HG03442 (cell line): ENCODE measurements around the gene SPSB2.

Source experiments
- ATAC-seq: cut with Tn5 transposase; IDR thresholded peaks from one replicate; pipeline ENCODE4 v1.9.1; 2021; ENCODE audit warnings: mild to moderate bottlenecking, moderate library complexity; ENCODE audit not compliant: unreplicated experiment

SPSB2 gene

DNA sequence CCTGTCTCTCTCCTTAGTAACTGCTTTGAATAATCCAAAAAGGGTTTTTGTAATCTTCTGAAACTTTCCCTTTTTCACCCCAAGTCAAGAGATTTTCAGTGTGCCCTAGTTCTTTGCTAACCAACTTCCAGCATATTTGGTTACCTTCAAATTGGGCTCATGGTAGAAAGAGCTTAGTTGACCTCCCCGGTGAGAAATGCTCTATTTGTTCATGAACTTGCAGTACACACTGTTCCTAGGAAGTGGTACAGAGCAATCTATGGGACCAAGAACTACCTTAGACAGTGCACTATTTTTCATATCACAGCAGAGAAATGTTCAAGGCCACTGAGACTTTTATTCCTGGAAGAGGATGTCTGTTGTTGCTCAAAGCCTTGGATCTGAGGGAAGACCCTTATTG is 19.5 kb downstream of the SPSB2 start:
- no peak for ATAC-seq

DNA sequence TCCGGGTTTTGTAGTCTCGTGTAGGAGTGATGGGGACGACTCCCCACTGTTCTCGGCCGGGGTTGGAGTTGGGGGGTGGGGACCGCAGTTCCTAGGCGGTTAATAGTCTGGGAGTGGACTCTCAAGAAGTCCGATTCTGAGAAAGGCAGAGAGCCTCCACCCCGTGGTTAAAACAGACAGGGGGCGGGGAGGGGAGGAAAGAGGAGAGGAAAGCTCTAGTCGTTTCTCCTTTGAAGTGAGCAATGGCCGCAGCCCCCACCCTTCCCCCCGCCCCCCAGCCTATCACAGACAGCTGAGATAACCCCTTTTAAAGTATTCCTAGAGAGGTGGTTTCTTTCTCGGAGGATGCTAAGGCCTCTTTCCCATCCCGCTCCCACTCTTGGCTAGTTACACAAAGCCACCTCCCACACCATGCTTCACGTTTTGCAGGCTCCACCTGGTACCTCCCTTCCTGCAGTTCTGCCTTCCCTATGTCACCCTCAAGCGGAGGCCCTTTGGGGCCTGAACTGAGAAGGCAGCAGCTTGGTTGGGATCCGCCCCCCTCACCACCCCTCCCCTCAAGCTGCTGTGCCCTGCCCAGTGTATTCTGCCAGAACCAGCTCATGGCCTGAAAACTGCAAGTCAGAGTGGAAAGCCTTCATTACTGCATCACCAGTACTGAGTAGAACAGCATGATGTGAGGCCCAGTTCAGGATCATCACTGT is 20.3 kb downstream of the SPSB2 start:
- no peak for ATAC-seq

DNA sequence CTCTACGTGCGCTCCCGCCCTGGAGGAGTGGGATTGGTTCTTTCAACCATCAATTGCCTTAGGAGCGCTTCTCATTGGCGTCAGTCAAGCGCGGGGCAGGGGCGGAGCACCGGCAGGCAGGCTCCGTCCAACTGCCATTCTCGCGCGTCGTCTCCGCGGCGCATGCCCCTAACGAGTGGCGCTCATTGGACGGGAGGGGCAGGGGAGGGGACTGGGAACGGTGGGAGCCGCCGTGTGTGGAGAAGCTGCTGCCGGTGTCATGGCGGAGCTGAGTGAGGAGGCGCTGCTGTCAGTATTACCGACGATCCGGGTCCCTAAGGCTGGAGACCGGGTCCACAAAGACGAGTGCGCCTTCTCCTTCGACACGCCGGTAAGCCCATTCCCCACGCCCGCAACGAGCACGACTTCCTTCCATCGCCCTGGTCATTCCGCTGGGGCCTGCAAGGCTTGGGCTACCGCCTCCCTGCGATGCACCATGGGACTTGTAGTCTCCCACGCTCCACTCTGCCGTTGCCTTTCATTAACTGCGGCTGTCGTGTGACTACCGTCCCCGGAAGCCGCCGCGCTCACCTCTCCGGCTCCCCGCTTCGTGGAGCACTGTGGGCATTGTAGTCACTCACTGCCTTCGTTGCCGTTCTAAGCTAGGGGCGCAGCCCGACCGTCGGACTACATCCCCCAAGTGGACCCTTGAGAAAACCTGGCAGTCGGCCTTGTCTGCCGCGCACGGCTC is 21.0 kb downstream of the SPSB2 start, which contains the start of gene USP5:
TSS of gene USP5 (plus strand) at position 230 of the 730 bp plus-strand sequence. CDS start at position 260, 30 bp downstream.
- peak; percentile 80 for ATAC-seq

DNA sequence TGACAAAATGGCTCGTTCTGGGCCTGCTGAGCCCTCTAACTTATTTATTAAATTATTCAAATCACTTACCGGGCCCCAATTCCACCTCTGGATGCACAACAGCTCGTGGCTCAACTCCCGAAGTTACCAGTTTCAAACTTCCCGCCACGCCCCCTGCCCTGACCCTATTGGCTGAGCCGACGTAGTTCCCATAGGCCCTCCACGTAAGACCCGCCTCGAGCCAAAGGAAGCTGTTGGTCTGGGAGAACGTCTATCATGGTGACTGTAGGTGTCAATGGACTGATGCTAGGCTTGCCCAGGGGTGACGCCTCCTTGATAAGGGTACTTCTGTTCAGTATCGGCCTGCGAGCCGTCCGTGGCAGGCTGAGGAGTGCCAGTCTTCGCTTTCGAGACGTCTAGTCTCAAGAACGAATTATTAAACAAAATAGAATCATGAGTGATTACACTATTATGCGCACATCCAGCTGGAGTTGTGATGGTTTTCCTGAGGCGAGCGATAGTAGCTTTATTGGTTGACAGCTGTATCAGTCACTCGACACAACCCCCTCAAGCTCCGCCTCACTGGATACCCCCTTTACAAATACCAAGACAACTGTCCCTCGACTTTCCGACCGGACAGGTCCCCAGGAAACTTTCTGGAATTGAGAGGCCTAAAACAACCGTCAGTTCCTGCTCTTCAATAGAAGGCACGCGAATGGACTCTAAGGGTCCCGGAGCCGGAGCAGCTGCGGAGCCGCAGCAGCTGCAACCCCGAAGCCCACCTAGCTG is 21.8 kb downstream of the SPSB2 start, which contains the start of gene CDCA3:
TSS of gene CDCA3 (minus strand) at position 134 of the 768 bp plus-strand sequence. CDS start 334 bp downstream, outside the sequence.
- ATAC-seq: peak; percentile 48

DNA sequence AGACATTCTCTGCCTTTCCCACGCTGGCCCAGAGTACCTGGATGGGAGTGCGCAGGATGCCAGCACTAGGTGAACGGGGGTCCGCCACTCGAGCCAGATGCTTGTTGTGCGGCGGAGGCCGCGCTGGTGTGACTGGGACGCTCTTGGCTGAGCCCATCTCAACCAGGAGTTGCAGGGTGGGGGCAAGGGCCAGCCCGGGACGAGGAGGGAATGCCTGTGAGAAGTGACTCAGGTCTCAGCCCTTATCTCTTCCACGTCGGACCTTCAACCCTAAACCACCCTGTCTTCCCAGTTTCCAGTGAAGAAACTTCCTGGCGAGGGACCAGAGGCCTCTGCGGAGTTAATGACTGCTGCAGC is 22.3 kb downstream of the SPSB2 start:
- no peak for ATAC-seq

DNA sequence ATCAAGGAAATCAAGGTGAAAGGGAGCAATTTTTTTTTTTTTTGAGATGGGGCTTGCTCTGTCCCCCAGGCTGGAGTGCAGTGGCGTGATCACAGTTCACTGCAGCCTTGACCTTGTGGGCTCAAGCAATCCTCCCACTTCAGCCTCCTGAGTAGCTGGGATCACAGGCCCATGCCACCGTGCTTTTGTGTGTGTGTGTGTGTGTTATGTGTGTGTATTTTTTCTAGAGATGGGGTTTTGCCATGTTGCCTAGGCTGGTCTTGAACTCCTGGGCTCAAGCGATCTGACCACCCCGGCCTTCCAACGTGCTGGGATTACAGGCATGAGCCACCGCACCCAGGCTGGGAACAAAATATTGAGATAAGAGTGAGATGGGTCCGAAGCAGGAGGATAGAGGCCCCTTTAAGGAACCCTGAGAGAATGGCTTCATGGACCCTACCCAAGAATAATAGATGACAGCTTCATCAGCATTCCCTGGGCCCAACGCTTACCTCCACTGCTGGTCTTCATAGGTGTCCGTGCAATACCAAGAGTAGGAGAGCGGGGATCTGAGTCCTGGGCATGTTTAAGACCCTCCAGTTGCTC is 23.0 kb downstream of the SPSB2 start:
- no peak for ATAC-seq

DNA sequence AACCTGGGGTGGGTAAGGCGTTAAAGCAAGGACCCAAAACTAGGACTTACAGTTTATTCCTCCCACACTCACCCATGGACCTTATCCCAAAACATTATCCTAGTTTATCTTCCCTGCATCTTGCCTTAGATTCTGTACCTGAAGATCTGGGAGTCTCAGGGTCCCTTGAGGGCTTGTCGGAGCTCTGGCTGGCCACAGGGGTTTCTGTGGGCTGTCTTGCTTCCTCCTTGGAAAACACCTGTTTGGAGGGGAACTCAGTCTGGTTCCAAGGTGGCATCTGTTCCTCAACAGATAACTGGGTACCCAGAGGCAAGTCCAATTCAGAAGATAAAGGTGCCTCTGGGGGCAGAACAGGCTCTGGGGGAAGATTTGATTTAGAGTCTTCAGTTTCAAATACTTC is 23.7 kb downstream of the SPSB2 start:
- ATAC-seq: no peak

DNA sequence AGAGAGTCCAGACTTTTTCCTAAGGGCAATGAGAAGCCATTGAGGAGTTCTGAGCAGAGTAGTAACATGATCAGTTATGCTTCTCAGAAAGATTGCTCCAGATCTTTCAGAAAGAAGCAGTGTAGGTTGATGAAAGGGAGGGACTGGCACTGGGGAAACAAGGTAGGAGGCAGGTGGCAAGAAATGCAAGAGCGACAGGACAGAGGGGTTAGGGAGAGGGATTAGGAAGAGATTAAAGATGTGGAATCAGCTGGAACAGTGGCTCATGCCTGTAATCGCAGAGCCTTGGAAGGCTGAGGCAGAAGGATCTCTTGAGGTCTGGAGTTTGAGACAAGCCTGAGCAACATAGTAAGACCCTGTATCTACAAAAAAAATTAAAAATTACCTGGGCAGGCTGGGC is 25.4 kb downstream of the SPSB2 start:
- ATAC-seq: no peak

DNA sequence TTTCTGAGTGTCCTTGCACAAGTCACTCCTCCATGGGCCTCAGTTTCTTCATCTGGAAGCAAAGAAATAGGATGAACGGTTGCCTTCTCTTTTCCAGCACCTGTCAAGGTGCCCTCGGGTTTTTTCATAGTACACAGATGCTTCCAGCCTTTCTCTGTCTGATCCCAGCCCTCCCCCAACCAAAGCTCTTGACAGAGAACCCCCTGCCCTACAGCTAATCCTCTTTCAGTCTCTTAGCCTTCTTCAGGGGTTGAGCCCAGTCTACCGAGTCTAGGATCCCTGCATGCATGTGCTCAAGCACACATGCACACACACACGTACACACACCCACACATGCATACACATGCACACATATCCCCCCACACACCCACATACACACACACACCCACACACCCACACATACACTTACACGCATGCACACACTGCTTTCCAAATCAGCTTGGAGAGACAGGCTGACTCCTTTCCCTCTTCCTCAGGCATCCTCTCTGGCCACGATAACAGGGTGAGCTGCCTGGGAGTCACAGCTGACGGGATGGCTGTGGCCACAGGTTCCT is 26.7 kb downstream of the SPSB2 start:
- no peak for ATAC-seq

DNA sequence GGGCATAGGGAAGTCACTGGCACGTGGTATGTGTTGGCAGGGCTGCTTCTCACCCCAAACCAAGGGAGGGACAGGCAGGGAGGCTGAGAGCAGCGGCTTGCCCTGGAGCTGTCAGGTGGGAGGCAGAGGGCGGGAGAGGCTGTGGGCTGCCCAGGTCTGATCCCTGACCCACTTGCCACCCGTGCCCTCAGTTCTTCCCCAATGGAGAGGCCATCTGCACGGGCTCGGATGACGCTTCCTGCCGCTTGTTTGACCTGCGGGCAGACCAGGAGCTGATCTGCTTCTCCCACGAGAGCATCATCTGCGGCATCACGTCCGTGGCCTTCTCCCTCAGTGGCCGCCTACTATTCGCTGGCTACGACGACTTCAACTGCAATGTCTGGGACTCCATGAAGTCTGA is 27.7 kb downstream of the SPSB2 start:
- ATAC-seq: no peak

DNA sequence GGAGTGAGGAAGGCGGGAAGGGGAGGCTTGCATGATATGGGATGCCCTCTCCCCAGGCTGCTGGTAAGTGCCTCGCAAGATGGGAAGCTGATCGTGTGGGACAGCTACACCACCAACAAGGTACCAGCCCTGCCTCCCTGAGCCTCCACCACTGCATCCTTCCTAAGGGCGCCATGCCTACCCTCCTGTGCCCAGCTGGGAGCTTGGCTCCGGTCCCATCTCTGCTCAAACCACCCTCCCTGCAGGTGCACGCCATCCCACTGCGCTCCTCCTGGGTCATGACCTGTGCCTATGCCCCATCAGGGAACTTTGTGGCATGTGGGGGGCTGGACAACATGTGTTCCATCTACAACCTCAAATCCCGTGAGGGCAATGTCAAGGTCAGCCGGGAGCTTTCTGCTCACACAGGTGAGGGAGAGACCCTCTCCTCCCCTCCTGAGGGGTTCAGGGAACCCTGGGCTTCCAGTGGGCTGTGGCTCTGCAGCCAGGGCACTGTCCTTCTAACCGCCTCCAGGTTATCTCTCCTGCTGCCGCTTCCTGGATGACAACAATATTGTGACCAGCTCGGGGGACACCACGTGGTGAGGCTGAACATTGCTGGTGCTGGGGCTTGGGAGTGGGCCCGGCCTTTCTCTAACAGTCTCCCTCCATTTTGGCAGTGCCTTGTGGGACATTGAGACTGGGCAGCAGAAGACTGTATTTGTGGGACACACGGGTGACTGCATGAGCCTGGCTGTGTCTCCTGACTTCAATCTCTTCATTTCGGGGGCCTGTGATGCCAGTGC is 29.8 kb downstream of the SPSB2 start:
- ATAC-seq: no peak

DNA sequence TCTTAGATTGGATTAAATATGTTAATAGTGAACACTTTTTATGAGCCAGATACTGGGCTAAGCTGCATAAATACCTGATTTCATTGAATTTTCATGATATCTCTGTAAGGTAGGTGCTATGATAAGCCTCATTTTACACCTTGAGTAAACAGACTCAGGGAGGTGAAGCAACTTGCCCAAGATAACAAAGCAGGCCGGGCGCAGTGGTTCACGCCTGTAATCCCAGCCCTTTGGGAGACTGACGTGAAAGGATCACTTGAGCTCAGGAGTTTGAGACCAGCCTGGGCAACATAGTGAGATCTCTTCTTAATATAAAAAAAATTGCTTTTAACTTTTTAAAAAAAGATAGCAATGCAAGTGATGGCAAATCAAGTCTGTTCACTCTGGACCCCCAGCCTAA is 31.0 kb downstream of the SPSB2 start:
- no peak for ATAC-seq

DNA sequence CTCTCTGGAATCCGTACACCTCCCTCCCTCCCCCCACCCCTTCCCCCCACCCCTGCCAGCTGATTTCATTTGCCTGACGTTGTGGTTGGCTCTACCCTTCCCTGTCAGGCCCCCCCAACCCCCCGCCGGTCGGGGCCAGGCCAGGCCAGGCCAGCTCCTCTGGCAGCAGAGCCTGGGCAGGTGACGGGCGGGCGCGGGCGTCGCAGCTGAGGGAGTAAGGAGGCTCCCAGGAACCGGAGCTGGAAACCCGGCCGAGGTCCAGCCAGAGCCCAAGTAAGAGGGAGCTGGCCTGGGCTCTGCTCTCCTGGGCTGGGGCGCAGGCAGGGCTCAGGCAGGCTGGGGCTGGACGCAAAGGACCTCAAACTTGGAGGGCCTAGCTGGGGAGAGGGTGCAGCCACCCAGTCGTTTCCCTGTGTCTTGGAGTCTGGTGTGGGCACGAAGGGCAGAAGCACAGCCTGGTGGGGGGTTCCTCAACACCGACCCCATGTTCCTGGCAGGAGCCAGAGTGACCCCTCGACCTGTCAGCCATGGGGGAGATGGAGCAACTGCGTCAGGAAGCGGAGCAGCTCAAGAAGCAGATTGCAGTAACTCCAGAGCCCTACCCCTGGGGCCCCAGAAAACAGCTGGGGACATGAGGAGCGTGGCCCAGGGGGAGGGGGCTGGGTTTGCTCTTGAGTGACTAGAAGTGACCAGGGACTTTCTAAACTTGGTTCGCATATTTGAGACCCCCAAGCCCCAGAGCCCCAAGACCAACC is 32.2 kb downstream of the SPSB2 start, which contains the start of gene GNB3:
TSS of gene GNB3 (plus strand) at position 165 of the 755 bp plus-strand sequence. CDS start at position 528, 363 bp downstream.
- no peak for ATAC-seq

DNA sequence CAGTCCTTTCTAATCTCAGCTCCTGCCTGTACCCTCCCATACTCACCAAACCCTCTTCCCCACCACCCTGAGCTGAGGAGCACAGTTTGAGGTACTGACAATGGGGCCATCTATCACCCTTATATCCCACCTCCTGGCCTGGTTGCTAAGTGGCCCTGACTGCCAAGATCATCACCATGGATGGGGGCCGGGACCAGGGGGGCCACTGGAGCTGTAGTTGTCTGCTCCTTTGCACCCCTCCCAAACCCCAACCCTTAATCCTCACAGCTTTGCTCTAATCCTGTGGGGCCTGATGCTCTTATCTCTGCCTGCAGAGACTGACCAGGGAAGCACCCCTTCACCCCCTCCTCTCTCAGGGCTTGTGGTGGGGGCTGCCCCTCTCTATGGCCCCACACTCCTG is 32.8 kb downstream of the SPSB2 start:
- no peak for ATAC-seq

DNA sequence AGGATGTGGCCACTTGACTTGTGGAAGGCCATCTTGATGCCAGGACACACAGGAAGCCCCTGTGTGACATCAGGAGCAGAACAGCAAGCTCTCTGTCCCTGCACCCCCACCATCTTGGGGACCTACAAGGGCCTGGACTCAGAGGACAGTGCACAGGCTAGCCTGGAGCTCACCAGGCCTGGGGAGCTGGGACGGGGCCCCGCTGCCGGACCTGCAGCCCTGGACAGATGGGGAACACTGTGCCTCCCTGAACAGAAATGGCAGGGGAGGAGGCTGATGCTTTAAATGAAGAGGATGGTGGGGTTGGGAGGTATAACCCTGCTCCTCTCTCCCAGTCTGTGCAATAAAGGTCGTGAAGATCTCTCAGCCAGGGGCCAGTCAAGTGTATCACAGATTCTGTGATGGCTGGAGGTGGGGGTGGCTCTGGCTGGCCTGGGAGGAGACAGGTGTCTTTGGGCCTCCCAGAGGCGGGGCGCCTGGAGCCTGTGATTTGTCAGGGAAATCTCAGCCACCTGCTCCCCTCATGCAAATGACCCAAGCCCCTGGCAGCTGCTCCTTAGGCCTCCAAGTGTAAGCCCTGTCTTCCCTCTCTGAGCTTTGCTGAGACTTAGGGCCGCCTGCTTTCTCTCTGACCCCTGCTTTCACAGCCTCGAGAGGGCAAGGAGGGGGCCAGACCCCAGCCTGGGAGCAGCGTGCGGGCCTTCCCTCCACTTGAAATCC is 33.5 kb downstream of the SPSB2 start:
- no peak for ATAC-seq

DNA sequence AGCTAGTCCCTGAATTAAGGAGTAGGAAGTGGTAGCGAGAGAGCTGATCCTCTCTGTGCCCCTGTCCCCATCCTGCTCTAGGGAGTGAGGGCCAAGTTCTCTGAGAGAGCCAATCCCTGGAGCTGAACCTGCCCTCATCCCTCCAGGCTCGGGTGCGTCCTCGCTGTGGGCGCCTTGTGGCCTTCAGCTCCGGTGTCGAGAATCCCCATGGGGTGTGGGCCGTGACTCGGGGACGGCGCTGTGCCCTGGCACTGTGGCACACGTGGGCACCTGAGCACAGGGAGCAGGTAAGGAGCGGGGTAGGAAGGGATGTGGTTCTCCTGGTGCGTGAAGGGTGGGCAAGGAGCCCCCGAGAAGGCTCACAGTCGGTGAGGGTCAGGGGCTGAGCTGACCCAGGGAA is 34.2 kb downstream of the SPSB2 start:
- ATAC-seq: no peak

DNA sequence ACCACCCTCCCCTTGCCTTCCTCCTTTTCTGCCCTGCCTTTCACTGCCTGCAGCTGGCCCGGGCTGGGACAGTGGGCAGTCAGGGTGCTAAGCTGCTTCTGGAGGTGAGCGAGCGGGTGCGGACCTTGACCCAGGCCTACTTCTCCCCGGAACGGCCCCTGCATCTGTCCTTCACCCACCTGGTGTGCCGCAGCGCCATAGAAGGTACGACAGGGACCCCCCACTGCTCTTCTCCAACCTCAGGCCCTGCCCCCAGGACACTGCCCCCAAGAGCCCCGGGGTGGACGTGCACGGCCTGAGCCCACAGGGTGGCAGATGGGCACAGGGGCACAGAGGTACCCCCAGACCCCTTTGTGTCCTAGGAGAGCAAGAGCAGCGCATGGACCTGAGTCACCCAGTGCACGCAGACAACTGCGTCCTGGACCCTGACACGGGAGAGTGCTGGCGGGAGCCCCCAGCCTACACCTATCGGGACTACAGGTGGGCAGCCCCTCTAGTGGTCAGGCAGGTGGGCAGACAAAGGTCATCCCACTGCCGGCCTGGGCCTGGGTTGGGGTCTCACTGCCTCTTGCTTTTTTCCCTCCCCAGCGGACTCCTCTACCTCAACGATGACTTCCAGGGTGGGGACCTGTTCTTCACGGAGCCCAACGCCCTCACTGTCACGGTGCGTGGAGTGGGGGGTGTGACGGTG is 35.6 kb downstream of the SPSB2 start:
- no peak for ATAC-seq

DNA sequence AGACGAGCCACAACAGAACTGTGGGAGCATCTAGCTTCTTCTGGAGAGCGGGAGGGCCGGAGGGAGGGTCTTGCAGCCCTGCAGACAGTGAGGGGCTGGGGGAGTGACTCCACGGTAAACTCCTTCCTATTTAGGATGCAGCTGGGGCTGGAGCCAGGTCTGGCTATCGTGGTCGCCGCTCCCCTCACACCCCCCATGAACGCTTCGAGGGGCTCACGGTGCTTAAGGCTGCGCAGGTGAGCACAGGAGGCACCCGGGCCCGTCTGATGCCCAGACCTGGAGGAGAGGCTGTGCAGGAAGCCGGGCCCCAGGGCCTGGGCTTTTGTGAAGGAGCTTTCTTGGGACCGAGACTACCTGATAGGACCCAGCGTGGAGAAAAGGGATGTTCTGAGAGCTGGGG is 36.3 kb downstream of the SPSB2 start:
- ATAC-seq: no peak
